A172 (cell line): Measurements from ENCODE around the gene TMEM128. TPM values are rescaled to one million over a fixed set of nuclear protein-coding genes. Genes with fewer than 3 reads are reported as not detected.
A peak's percentile ranks its signal among the peaks of the same experiment; 100 is the strongest.
"Not testable (repeated sequence)": the region's sequence is repeated elsewhere in the genome, so short reads cannot be mapped to it uniquely, and the experiment has no call there.

ENCODE experiments used
- DNase-seq: peaks from one replicate; pipeline ENCODE4 v3.0.0-alpha.2; 2015; ENCODE audit warnings: low spot score
- total RNA-seq: library from RNA; depleted of rRNA; stranded (reverse); fragments of >200 nt; shearing (Covaris generic); gene quantifications from 2 replicates; pipeline ENCODE4 v1.2.3, GENCODE V29; 2014; rRNA removed

The TMEM128 gene, protein sequence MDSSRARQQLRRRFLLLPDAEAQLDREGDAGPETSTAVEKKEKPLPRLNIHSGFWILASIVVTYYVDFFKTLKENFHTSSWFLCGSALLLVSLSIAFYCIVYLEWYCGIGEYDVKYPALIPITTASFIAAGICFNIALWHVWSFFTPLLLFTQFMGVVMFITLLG
- total RNA-seq = 26.5 and 29.5 TPM in 2 replicates

DNA sequence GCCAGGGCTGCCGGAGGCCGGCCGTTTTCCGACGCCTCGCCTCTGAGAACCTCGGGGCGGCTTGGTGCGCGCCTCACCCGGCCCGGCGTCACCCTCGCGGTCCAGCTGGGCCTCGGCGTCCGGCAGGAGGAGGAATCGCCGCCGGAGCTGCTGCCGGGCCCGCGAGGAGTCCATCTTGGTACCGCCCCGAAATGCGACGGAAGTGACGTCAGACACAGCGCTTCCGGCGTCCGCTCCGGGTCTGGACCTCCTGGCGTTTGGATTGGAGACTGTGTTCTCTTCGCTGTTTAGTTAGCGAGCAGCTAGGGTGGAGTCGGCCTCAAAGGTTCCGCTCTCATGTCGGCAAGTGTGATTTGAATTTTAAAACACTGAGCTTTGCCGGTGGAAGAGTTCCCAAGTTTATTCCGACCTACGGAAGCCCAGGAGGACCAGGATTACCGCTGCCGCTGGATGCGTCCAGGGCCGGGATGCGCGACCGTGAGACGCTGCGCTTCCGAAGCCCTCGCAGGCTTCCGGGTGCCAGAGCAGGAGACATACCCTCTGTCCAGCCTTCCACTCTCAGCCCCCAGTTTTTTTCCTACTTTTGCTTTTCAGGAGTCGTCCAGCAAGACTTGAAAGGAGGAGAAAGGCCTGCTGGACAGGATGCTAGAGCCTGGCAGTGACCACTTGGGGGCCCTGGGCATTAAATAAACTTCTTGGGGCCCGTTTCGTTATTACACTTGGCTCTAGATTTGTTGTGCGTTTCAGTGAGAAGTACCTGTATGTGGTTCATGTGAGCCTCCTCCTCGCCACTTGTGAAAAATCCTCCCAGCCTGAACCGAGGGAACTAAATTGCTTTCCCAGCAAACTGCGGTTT lies at the start of gene TMEM128:
Gene TMEM128, minus strand, starts transcription at position 195 of the 856 bp plus-strand sequence. Its CDS starts 21 bp downstream, at position 174.
- DNase-seq = peak; percentile 84

DNA sequence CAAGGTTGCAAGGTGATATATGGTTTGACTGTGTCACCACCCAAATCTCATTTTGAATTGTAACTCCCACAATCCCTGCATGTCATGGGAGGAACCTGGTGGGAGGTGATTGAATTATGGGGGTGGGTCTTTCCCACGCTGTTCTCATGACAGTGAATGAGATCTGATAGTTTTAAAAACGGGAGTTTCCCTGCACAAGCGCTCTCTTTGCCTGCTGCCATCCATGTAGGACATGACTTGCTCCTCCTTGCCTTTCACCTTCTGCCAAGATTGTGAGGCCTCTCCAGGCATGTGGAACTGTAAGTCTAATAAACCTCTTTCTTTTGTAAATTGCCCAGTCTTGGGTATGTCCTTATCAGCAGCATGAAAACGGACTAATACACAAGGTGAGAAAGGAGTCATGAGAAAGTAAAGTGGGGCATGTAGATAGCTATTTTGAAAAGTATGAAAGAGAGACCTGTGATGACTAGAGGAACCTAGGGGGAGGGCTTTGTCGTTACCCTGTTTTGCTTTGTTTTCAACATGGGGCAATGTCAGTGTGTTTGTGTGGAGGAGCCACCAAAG lies 48.3 kb upstream of the TMEM128 start:
- no peak for DNase-seq

DNA sequence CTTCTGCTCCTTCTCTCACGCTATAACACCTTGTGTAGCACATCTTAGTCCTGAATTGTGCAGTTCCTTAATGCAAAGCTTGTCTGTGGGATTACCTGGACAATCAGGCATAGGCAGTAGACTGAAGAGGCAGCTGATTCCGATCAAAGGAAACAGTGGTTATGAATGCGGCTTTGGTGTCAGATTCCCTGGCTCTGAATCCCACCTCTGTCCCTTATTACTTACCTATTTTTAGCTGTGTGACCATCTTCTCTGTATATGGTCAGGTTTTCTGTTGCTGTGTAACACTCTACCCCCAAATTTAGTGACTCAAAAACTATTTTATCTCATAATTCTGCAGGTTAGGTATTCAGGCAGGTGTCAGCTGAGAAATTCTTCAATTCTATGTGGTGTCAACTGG lies 45.3 kb upstream of the TMEM128 start:
- no peak for DNase-seq

DNA sequence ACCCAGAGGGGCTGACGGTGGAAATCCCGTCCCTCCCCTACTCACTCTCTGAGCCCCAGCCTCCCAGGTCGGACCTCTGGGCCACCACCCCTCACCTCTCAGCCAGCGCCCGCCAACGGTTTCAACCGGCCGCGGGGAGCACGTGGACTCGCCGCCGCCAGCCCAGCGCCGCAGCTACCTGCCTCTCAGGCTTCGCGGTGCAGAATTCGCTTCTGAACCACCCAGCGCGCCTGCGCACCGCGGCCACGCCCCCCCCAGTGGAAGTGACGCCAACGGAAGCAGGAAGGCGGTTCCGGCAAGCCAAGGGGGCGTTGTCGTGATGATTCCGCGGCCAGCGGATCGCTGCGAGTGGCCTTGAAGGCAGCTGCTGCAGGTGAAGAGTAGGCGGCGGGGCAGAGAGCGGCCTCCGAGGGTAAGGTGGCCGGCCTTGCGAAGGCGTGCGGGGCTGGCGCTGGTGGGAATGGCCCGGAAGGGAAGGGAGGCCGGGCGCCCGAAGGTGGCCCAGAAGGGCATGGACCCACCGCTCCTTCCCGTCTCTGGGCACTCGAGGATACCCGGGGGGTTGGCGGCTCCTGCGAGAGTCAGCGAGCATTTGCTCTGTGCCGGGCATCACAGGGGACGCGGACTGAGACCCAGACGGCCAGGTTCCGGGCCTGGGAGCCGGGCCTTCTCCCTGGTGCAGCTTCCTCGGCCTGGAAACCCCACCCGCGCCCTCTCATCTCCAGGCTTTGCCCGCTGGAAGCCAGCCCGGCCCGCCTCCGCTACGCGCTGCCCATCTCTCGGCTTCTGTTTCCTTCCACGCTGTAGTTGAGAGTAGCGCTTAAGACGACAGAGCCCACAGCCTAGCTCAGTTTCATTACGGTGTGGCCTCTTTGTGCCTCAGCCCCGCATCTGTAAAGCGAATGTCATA lies 42.2 kb upstream of the TMEM128 start, which contains the start of the genes LYAR and ZBTB49:
Gene LYAR, minus strand, starts transcription at position 214 of the 910 bp plus-strand sequence. CDS start 6,412 bp downstream, outside the sequence.
Gene ZBTB49, plus strand, starts transcription at position 311 of the 910 bp plus-strand sequence. CDS start 9,695 bp downstream, outside the sequence.
- peak; percentile 71 for DNase-seq

DNA sequence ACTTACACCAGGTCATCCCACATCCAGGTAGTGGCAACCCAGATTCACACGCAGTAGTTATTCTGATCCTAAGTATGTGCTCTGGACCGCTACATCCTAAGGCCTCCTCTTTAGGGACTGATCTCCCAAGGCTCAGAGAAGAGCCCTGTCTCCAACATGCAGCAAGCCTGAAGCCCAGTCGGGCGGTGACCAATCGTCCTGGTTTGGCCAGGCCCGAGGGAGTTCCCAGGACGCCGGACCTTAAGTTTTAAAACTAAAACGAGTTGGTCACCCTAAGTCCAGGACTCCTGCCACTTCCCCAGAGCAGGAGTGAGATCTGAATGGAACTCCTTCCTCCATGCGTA lies 41.5 kb upstream of the TMEM128 start:
- peak; percentile 14 for DNase-seq

DNA sequence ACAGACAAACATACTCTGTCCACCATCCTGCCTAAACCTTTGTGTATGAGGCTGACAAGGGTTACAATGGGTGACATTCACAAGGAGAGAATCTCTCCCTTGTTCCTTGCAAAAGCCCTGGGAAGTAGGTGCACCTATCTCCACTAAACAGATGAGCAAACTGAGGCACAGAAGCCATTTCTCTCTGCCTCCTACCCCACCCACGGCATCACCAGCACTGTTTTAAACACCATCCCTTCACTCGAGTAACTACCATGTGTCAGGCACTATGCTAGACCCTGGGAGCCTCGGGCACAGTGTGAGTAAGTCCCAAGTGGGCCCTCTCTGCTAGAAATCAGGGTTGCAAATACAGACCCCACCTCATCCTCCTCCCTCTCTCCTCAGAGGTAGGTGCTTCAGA lies 41.0 kb upstream of the TMEM128 start:
- DNase-seq = no peak

DNA sequence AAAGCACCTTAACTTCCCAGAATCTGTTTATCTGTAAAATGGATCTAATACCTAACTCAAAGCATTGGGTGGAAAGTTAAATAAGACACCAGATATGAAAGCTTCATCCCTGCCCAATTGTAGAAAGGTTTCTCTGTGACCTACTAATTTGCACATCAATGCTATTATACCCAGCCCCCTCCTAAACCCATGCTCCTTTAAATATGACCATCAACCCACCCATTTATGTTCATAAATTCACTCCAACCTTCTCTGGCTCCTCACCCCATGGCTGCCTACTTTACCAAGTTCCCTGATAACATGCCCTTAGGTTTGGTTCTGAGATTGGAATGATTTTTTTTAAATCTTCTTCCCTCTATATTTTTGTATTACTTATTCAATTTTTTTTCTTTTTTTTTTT lies 40.1 kb upstream of the TMEM128 start:
- DNase-seq = no peak

DNA sequence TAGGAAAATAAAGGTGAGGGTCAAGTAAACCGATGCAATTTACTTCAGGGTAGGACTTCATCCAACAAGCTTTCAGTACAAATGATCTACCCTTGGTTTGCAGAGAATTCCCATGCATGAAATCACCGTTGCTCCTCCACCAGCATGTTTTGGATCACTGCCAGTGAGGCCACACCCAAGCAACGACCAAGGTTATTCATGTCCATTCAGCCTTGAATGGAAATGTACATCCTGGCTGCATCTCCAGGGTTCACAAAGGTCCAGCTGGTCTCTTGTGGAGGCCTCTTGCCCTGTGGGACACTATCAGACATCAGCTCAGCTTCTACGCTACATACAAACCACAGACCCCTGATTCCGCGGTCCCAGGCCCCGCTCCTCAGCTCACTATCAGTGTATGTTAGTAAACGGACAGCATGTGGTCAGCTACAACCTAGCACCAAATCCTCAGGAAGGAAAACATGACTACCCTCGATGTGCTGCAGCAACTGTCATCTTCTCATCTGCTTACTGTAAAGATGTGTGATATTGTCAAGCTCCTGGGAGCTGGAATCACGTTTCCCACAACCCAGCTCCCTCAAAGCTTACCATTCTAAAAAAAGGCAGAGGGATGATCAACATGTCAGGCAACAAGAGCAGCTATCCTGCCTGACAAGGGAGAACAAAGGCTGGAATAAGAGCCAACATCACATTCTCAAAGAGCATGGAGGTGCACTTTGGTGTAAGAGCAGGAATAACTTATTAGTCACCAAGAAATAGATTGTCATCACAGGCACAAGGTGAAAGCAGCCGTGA lies 37.0 kb upstream of the TMEM128 start:
- DNase-seq = peak; percentile 55

DNA sequence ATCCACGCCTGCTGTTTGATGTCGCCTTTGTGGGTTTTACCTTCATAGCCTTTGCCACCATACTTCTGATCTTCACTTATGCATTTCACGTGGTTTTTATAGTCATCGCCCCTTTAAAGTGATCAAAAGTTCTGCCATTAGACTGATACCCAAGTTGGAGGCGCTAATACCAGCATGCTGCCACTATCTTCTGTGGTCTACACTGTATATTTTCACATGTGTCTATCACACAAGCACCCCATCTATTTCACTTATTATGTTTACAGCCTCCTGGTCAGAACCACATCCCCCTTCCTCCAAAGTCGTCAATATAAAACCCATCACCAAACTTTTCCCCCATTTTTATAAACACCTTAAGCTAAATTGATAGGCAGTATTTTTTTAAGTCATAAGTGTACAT lies 33.8 kb upstream of the TMEM128 start:
- DNase-seq = no peak

DNA sequence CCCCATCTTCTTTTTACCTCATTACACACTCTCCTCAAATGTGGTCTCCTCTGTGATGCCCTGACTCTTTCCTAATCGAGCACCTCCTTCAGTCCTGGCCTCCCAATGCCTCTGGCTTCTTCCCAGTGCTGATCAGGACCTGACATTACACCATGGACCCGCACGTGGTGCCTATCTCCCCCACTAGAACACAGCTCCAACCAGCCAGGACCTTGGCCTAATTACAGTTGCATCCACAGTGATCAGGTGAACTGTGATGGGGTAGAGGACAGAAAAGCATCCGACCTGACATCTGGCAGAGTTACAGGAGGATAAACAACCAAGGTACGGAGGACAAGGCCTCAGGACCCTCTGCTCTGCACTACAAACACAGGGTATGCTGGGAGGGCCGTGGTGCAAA lies 29.5 kb upstream of the TMEM128 start:
- no peak for DNase-seq

DNA sequence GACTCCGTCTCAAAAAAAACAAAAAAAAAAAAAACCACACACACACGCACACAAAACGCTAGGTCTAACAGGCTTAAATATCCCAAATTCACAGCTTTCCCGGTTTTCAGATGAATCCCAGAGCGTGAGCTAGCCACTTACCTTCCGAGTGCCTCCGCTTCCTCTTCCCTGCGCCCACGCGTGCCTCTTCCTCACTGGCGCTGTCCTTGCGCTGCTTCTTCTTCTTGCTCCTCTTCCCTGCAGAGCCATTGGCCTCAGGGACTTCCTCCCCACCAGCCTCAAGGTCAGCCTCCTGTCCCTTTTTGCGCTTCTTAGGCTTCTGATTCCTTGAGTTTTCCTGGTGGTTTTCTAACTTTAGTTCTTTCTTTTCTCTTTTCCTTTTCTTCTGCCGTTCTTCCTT lies 26.2 kb upstream of the TMEM128 start:
- DNase-seq = no peak

DNA sequence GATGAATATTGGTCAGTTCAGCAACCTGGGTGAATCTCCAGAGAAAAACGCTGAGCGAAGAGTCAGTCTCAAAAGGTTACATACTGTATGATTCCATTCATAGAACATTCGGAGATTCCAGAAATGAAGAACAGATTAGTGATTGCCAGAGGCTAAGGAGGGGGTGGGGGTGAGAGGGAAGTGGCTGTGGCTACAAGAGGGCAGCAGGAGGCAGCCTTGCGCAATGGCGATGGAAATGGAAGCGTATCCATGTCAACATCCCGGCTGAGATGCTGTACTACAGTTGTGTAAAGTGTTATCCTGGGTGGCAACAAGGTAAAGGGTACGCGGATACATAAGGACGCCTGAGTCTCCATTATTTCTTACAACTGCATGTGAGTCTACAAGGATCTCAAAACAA lies 23.9 kb upstream of the TMEM128 start:
- DNase-seq = no peak

DNA sequence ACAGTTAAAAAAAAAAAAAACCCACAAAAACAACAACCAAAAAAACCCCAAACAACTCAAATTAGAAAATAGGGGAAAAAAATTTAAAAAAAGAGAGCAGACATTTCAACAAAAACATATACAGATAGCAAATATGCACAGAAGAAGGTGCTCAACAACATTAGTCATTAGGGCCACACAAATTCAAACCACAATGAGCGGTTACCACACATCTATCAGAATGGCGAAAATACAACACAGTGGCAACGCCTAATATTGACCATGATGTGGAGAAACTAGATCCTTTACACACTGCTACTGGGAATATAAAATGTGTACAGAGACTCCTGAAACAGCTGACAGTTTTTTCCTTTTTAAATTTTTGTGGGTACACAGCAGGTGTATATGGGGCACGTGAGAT lies 22.5 kb upstream of the TMEM128 start:
- DNase-seq = peak; percentile 47

DNA sequence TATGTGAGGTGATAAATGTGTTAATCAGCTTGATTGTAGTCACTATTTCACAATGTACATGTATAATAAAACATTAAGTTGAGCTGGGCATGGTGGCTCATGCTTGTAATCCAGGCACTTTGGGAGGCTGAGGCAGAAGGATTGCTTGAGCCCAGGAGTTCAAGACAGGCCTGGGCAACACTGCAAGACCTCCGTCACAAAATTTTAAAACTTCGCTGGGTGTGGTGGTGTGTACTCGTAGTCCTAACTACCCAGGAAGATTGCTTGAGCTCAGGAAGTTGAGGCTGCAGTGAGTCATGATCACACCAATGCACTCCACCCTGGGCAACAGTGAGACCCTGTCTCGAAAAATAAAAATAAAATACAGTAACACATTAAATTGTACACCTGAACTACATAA lies 21.8 kb upstream of the TMEM128 start:
- peak; percentile 60 for DNase-seq

DNA sequence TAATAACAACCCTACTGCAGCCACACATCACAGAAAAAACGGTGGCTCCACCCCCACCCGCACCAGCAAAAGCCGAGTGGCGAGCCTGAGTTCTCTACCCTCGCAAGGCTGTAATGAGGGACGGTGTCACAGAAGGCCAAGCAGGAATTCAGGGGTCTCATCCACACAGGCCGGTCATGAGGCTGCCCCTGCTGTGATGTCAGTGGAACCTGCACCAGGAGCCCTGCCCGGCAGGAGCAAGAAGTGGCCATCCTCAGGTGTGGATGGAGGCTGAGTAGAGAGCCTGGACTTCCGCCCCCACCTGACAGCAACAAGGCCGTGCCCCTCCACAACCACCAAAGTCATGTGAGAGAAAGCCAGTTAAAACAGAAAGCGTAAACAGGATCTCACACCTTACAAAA lies 21.3 kb upstream of the TMEM128 start:
- DNase-seq = no peak

DNA sequence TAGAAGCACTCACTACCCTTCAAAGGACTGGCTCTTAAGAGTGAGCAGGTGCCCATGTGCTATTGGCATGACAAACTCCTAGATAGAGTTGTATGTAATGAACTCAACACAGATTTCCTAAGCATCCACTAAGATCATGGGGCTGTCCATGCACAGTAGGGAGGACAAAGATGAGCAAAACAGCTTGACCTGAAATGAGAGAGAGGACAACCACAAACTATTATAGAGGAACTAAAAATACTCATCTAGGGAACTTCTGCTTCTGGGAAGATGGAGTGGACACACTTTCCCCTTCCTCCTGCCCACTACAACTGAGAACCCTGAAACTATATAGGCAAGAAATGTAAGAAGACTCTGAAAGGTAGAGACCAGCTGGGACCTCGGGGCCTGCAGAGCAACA lies 20.8 kb upstream of the TMEM128 start:
- no peak for DNase-seq

DNA sequence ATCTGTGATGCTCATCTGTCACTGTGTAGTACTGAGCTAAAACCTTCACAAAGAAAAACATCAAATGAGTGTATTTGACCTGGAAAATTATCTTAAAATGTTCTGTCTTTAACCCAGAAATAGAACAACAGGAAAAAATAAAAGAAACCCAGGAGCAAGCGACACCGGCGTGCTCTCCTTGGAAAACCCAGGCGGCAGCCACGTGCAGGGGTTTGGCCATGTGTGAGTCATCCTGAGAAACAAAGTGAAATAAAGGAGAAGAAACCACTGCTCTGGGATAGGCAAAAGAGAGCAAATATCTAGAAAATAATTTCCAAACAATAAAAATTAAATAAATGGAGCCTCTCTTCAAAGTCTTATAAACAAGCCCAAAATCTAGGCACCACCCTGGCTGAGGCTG lies 20.0 kb upstream of the TMEM128 start:
- peak; percentile 29 for DNase-seq

DNA sequence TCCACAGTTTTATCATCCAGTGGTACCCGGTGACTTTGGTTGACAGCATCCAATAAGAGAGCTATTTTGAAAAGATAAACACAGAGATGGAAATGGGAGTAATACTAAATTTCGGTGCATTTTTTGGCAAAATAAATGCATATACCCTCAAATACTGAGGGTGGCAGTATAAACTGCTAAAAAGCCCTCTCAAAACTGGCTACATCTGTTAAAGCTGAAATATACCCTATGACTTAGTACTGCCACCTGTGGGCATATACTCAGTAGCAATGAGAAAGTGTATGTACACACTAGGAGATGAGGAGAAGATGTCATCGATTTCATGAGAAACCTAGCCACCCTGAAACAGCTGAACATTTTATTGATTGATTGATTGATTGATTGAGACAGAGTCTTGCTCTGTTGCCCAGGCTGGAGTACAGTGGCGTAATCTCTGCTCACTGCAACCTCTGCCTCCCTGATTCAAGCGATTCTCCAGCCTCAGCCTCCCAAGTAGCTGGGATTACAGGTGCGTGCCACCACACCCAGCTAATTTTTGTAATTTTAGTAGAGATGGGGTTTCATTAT lies 12.2 kb upstream of the TMEM128 start:
- DNase-seq = peak; percentile 61

DNA sequence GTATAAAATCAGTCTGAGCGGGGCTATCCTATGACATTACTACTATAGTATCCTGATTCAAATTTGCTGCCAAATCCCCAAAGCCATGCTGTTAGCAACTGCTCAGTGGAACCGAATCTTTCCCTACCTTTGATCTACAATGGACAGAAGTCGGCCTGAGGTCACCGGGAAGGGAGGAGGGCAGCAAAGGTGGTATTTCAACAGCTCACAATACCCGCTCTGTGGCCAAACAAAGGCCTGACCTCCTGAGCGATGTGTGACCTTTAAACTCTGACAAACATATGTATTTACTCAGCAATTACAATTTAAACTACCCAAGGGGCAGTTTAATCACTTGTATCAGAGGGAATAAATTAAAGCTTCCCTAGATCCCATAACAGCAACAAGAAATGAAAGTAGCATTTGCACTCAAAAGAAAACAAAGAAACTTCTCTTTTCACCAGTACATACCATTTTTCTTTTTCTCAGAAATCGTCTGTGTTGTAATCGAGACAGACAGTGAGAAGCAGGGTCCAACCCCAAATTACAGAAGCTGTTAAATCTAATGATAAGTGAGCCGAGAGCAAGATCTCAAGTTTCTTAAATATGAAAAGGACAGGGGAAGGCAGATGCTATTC lies 11.6 kb upstream of the TMEM128 start:
- no peak for DNase-seq

DNA sequence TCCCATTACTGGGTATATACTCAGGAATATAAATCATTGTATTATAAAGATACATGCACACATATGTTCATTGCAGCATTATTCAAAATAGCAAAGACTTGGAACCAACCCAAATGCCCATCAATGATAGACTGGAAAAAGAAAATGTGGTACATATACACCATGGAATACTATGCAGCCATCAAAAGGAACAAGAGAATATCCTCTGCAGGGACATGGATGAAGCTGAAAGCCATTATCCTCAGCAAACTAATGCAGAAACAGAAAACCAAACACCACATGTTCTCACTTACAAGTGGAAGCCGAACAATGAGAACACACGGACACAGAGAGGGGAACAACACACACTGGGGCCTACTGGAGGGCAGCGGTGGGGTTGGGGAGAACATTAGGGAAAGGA lies 9.7 kb upstream of the TMEM128 start:
- DNase-seq = not testable (repeated sequence)
